OCI-M2 (cell line): ENCODE results near the gene LUZP1.

Source experiments
- DNase-seq: peaks from one replicate; lab custom pipeline; 2025; ENCODE audit not compliant: unreplicated experiment; lab: John Stamatoyannopoulos, UW

Gene LUZP1

DNA sequence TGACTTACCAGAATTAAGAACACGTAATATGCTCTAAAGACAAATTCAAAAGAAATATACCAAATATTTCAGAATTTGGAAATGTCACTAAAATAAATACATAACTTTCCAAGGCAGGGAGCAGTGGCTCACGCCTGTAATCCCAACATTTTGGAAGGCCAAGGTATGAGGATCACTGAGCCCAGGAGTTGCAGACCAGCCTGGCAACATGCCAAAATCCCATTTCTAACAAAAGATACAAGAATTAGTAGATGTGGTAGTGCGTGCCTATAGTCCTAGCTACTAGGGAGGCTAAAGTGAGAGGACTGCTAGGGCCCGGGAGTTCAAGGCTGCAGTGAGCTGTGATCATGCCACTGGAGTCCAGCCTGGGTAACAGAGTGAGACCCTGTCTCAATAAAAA lies 11.7 kb downstream of the LUZP1 start:
- no peak for DNase-seq

DNA sequence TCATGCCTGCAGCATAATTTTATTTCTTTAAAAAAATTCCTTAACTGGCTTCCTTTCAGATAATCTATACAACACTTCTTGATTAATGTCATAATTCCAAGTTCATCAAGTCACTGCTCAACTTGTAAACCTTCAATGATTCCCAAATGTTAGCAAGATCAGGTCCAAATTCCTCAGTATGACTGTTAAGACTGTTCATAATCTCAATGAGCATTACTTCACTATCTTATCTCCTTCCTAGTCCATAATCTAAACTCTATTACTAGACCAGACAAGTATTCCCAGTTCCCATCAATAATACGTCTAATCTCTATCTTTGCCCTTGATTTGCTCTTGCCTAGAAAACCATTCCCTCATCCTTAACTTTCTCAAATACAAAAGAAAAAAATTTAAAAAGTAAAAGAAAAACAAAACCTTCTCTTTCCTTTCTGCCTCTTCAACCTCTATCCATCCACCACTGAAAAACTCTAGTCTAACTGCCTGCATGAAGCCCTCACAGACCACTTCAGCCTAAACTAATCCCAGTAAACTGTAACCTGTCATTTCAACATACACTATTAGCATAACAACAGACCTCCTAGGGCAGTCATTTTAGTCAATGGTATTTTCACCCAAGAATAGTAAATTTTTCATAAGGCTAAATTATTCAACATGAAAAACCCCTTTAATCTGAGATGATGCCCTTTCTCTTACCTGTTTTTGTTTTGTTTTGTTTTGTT lies 15.5 kb downstream of the LUZP1 start:
- DNase-seq, result no peak

DNA sequence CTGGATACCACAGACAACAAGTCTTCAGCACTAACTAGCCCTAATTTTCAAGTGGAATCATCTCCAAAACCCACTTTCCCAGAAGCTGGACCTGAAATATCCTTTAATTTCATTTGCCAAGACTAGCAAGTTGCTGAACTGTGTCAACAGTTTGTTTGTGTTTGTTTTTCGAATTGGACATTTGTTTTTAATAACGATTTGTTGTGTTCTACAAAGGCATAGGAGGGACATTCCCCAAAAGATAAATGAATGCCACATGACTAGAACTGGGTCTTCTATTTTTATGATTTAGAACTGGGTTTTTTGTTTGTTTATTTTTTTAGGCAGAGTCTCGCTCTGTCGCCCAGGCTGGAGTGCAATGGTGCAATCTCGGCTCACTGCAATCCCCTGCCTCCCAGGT lies 17.9 kb downstream of the LUZP1 start:
- no peak for DNase-seq

- no peak for DNase-seq
Measured at GRCh38 chr1:23150125-23150524, 18.5 kb downstream of the LUZP1 start.

- no peak for DNase-seq
Measured at GRCh38 chr1:23149114-23149513, 19.5 kb downstream of the LUZP1 start.

GRCh38 chr1:23148084-23148483 lies 20.6 kb downstream of the LUZP1 start:
- DNase-seq, result no peak

GRCh38 chr1:23140940-23141596 lies 27.6 kb downstream of the LUZP1 start:
- DNase-seq, result no peak

DNA sequence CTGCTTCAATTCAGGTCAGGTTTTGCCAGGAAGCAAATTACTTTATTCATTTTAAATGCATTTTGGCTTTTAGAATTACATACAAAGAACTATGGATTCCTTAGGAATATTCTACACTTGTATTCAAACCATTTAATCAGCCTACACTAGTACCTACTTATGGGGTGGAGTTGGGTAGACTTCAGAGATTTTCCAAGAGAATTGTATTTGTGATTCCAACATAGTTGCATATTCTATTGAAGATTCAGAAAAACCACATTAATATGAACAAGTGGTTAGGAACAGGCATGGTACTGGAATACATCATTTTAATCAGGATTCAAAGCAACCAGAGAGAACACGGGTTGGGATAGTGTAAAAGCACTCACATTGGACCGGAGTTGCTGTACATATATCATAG lies 33.4 kb downstream of the LUZP1 start:
- no peak for DNase-seq

DNA sequence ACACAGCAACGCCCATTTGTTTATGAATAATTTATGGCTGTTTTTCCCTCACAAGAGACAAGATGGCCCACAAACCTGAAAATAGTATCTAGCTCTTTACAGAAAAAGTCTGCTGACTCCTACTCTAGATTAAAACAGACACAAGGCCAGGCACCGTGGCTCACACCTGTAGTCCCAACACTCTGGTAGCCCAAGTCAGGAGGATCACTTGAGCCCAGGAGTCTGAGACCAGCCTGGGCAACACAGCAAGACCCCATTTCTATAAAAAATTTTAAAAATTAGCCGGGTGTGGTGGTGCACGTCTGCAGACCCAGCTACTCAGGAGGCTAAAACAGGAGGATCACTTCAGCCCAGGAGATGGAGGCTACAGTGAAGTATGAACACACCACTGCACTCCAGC lies 34.6 kb downstream of the LUZP1 start:
- DNase-seq, result no peak

GRCh38 chr1:23133587-23133986 lies 35.1 kb downstream of the LUZP1 start:
- DNase-seq, result no peak

- no peak for DNase-seq
Measured at GRCh38 chr1:23132033-23132432, 36.6 kb downstream of the LUZP1 start.

DNA sequence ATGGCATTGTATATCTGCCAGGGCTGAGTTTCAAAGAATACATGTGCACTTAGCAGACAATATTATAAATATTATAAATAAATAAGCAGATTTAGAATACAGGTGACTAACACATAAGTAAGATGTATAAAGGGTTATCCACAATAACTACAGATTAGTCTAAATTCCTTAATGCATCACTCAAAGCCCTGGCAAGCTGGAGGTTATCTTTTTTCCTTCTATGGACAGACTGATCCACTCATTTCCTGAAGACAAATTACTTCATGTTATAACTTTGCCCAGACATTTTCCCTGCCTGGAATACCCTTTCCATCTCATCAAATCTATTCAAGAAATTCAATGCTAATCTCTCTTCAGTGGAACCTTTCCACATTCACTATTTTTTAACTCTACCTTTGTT lies 38.8 kb downstream of the LUZP1 start:
- DNase-seq, result no peak

- DNase-seq, result no peak
Measured at GRCh38 chr1:23126801-23127200, 41.9 kb downstream of the LUZP1 start.

- no peak for DNase-seq
Measured at GRCh38 chr1:23126200-23126599, 42.5 kb downstream of the LUZP1 start.

- no peak for DNase-seq
Measured at GRCh38 chr1:23125489-23125888, 43.2 kb downstream of the LUZP1 start.

- no peak for DNase-seq
Measured at GRCh38 chr1:23124259-23125026, 44.2 kb downstream of the LUZP1 start.

GRCh38 chr1:23123528-23123927 lies 45.1 kb downstream of the LUZP1 start:
- DNase-seq, result no peak

GRCh38 chr1:23122796-23123195 lies 45.9 kb downstream of the LUZP1 start:
- no peak for DNase-seq

- no peak for DNase-seq
Measured at GRCh38 chr1:23122023-23122748, 46.5 kb downstream of the LUZP1 start.

DNA sequence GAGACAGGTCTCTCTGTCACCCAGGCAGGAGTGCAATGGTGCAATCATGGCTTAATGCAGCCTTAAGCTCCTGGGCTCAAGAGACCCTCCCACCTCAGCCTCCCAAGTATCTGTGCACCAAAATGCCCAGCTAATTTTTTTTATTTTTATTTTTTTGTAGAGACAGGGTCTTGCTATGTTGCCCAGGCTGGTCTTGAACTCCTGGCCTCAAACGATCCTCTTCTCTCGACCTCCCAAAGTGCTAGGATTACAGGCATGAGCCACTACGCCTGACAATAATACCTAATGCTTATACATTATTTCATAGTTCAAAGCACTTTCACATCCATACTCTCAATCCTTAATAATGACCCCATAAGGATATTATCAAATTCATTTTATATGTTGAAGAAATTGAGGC lies 48.3 kb downstream of the LUZP1 start:
- DNase-seq, result no peak

GRCh38 chr1:23118957-23119792 lies 49.5 kb downstream of the LUZP1 start:
- no peak for DNase-seq
